ENCODE results near the gene USP21. TPM values are rescaled to one million over a fixed set of nuclear protein-coding genes. Genes with fewer than 3 reads are reported as not detected.
A peak's percentile ranks its signal among the peaks of the same experiment; 100 is the strongest.

USP21 gene
- total and polyA plus RNA-seq, 2 of the 4 experiments (the other 2 are of a cell fraction): 6.3 to 23.8 TPM

- Histone ChIP-seq H3K79me1 (ENCODE audit: low read depth in 1 of 2, low read length in 2 of 2) (peaks cover 10 to 12% of the 10 kb centered on the region in 2 experiments), H3K14ac (replicated peaks; ENCODE audit: low read depth, low read length) (no peak overlapping the region), H3K27ac (ENCODE audit: insufficient read depth, low read length) (no peak overlapping the region; the same call in 1 of the 2 replicates), H3K36me3 (ENCODE audit: control insufficient read depth, insufficient read depth, low read length) (peaks cover under 1% of the 10 kb centered on the region; the same call in 1 of the 2 replicates), H4K91ac (ENCODE audit: insufficient read depth, low read depth, low read length) (peak overlapping the region; percentile 32; the same call in 1 of the 2 replicates), H3K9me3 (ENCODE audit: control insufficient read depth, insufficient read depth, low read length) (no peaks in the 10 kb centered on the region), H3K4me1 (ENCODE audit: control insufficient read depth, insufficient read depth, low read length) (peaks cover 31% of the 10 kb centered on the region), H3K4me2 (ENCODE audit: low read depth, low read length) (peak overlapping the region; percentile 30; the same call in 1 of the 2 replicates), H3K56ac (ENCODE audit: extremely low read depth, insufficient read depth, low read length) (peak overlapping the region; percentile 24; the same call in 1 of the 2 replicates), H4K5ac (ENCODE audit: low read depth, low read length) (peak overlapping the region; percentile 8; the same call in 1 of the 2 replicates), H2AK5ac (ENCODE audit: low read depth, low read length) (peak overlapping the region; percentile 48), H2AFZ (replicated peaks; ENCODE audit: low read length, poor library complexity) (peak overlapping the region; percentile 94), H2BK5ac (ENCODE audit: low read depth, low read length, poor library complexity, severe bottlenecking) (no peak overlapping the region), H2AK9ac (replicated peaks; ENCODE audit: low read depth, low read length, poor library complexity) (peak overlapping the region; percentile 33), H3K27me3 (ENCODE audit: control insufficient read depth, insufficient read depth, low read length) (no peaks in the 10 kb centered on the region), H4K8ac (ENCODE audit: low read depth in 2 of 2, low read length in 2 of 2) (peak overlapping the region; percentile 42 to 96; a peak in 3 of 4 replicates), H3K9ac (ENCODE audit: low read depth, low read length) (no peak overlapping the region), H3K4ac (ENCODE audit: low read depth, low read length) (peak overlapping the region; percentile 68), H2BK15ac (ENCODE audit: low read depth, low read length) (0 out of 3 replicates have a peak overlapping the region, but pooled peaks have one; percentile 16), H3K23ac (ENCODE audit: low read depth, low read length) (0 out of 2 replicates have a peak overlapping the region, but pooled peaks have one; percentile 12), H2BK20ac (ENCODE audit: low read depth, low read length) (no peak overlapping the region), H3K4me3 (ENCODE audit: insufficient read depth, low read depth, low read length) (no peak overlapping the region), H3K18ac (ENCODE audit: low read depth, low read length) (no peak overlapping the region), H3K9me1 (ENCODE audit: insufficient read depth, low read length) (peaks cover 20% of the 10 kb centered on the region), H2BK120ac (ENCODE audit: low read depth, low read length) (no peak overlapping the region; the same call in 1 of the 2 replicates), H4K20me1 (ENCODE audit: insufficient read depth, low read length) (no peaks in the 10 kb centered on the region)
- DNase-seq: no peak
- no TSS peak for BruUV-seq (replicated peaks)
- dilution Hi-C loops (cut with HindIII; ENCODE audit: low sequenced_read_pairs, unreplicated experiment): no loop called here
- ChIA-PET POLR2A (ENCODE audit: unreplicated experiment) (no interaction called here), CTCF (interaction anchor here (1.0 kb wide), 1 partner anchor 28 kb away, joined by 3 read pairs; no protein-coding TSS in a partner anchor)
- in situ Hi-C loops (cut with MboI; ENCODE audit: low sequenced_read_pairs): no loop called here
- intact Hi-C loops (cut with micrococcal nuclease): no loop called here
- no peak for TF ChIP-seq CHD1 (IDR thresholded peaks at IDR 0.05; ENCODE audit: low read depth, low read length)
- 0 out of 2 replicates have a peak, but pooled peaks have one; percentile 14 for TF ChIP-seq CTCF (conservative IDR thresholded peaks at IDR 0.05; ENCODE audit: low read depth, low read length)
- no peak for TF ChIP-seq RAD21 (IDR thresholded peaks at IDR 0.05; ENCODE audit: low read length)
- TF ChIP-seq MAZ (IDR thresholded peaks at IDR 0.05; ENCODE audit: borderline replicate concordance, low read depth, low read length): peak; percentile 19; the same call in 1 of the 2 replicates
- TF ChIP-seq SMC3 (IDR thresholded peaks at IDR 0.05; ENCODE audit: low read depth, low read length): no peak
- no peak for TF ChIP-seq POLR2A (IDR thresholded peaks at IDR 0.05; ENCODE audit: low read depth, low read length)
- 55% methylated on average over 4 of the region's 20 CpGs; no CpG with 5 or more reads in 1 of the 2 experiments for WGBS, 2 experiments (ENCODE audit: extremely low coverage in 2 of 2, insufficient read length in 1 of 2)
- no peak for ATAC-seq (ENCODE audit: low read depth)
These were observed 39.0 kb downstream of the USP21 start for GRCh38 chr1:161198194-161198896.

All from IMR-90 (cell line).